HG03135 (cell line): Measurements from ENCODE around the gene CYB5R2.
A peak's percentile ranks its signal among the peaks of the same experiment; 100 is the strongest.
"Not testable (repeated sequence)": the region's sequence is repeated elsewhere in the genome, so short reads cannot be mapped to it uniquely, and the experiment has no call there.

ENCODE experiments used
- ATAC-seq: cut with Tn5 transposase; IDR thresholded peaks from one replicate; pipeline ENCODE4 v1.9.1; 2021; ENCODE audit warnings: mild to moderate bottlenecking, moderate library complexity; ENCODE audit not compliant: unreplicated experiment

The CYB5R2 gene

DNA sequence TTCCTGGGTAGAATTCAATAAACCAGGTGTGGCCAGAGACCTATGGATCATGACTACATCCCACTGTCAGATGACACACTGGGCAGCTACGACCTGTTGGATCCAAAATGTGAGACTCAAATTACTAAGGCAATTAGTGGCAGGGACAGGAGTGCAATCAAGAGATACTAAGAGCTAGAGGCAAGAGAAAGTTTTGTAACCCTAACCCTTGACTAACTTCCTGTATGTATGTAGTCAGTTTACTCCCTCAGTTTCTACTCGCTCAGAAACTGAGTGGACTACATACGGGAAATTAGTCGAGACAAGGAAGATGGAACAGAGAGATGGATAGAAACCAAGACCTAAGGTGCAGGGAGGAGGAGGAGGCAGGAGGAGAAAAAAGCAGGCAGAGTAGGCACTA is 2.7 kb downstream of the CYB5R2 start:
- no peak for ATAC-seq

DNA sequence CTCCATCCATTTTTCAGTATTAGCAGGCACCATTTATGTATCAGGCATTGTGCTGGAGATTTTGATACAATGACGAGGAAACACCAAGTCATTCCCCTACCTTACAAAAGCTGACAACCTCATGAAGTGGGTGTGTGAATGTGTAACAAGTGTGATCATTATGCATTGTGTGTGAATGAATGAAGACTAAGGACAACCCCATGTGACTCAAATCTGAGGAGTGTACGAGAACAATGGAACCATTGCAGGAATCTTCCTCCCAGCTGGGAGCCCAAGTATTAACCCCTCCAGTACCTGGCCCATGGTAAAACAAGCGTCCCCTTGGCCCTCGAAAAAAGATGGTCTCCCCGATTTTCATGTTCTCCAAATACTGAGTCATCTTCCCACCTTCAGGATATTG is 4.4 kb downstream of the CYB5R2 start:
- ATAC-seq: no peak

GRCh38 chr11:7668464-7668863 is 4.8 kb downstream of the CYB5R2 start:
- no peak for ATAC-seq

GRCh38 chr11:7667460-7667859 is 5.8 kb downstream of the CYB5R2 start:
- no peak for ATAC-seq

DNA sequence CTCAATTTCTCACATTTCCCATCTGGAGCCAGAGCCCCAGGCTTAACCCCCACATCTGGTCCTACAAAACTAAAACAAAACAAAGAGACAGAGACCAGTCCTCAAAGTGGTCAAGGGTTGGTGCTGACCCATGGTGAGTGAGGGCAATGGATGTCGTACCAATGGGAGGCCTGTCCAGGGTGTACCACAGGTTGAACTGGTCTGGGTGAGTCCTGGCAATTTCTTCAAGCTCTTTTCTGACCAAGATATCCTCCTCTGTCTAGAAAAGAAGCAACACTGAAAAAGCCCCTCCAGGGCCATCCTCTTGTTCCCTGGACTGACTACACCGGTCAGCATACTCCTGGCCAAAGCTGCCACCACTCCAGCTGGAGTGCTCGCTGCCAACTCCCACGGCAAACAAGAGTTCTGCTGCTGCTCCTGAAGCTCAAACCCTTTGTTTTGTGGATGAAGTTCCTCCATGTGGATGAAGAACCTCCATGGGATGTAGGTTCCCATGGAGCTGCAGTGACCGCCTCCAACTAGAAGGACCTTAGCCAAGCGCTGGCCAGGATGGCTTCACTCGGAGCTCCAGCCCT is 6.9 kb downstream of the CYB5R2 start:
- no peak for ATAC-seq

DNA sequence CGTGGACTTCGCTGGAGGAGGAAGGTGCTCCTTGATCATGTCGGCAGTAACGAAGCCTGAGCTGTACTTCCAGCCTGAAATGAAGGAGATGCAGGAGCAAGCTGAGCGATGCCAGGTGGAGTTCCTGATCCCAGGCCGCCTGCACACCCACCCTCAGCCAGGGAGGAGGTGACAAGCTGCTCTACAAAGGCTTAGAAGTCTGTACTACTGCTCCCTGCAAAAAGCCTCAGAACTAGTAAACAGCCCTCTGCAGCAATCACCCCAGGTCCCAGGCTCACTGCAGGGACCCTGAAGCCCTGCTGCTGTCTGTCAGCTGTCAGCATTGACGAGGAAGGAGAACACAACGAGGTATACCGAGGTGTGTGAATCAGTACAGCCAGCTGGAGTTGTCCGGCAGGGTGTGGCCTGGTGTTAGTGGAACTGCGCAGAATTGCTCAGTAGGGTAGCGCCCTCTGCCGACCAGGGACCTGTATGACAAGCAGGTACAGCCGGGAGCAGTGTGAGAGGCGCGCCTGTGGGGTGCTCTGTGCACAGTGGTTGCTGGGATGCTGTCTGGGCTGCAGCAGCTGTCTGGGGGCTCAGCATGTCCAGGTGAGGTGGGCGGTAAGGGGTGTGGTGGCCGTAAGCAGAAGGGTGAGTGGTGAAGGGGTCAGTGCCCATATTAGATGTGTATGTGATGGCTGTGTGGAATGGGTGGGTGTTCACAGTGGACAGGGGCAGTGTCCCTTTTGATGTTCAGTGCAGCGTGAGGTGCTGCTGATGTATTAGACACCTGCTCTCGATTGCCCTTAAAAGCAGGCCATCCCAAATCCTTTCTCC is 7.6 kb downstream of the CYB5R2 start:
- peak; percentile 98 for ATAC-seq

DNA sequence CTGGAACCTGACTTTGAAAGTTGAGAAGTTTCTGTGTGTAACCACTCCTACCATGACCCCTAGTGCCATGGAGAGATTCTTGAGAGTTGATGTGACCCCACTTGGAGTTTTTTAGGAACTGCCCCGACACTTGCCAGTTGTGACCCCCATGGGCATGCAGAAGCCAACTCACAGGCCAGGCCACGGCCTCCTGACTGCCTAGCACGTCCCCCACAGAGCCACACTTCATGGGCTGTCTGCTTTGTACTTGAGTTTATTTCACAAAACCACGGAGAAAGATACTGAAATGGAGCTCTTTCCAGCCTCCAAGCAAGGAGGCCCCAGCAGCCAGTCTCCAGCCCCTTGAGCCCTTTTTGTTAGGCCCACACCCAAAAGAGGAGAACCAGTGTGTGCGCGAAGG is 8.4 kb downstream of the CYB5R2 start:
- no peak for ATAC-seq

- ATAC-seq: not testable (repeated sequence)
Observed at GRCh38 chr11:7663531-7663930, 9.8 kb downstream of the CYB5R2 start.

DNA sequence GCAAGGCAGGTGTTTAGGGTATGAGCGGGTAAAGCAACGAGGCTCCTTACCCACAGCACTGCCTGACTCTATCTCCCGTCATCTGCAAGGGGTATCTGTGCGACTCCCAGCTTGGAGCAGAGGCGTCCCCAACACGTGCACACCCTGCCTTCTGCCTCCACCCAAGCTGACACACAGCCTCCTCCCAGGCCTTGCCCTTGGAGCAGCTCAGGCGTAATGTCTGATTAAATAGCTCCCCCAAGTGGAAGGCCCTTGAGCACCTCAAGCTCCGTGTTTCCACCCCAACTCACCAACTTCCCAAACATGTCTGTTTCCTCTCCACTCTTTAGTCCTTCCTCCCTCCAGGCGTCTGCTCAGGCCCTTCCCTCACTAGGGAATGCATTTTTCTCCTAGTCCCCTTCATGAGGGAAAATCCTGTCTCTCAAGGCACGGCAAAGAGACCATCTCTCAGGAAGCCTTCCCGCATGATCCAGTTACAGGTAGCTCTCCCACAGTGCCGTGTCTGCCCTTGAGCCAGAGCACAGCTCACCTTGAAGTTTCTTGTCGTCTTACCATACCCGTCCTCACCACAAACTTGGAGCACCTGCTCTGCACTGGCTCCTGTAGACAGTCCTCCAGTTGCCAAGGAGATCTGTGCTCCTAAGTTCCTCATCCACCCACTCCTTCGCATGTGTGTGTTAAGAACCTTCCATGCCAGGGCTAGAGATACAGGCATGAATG is 15.8 kb downstream of the CYB5R2 start:
- ATAC-seq: no peak

DNA sequence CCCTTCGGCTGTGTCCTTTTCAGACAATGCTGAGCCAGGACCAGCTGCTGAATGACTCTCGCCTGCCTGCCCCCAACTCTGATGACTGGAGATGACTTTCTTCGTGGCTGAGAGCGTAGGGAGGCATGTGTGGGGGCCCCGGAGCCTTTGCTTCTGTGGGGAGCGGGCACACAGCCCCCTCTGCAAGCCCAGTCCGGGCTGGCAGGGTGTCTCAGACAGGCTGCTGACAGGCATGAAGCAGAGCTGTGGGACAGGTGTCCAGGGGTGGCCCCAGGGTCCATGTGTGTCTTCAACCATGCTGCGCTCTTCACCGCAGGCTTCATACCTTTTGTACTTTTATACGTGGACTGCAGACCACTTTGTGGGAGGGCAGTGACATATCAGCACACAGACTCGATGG is 16.6 kb downstream of the CYB5R2 start:
- no peak for ATAC-seq

DNA sequence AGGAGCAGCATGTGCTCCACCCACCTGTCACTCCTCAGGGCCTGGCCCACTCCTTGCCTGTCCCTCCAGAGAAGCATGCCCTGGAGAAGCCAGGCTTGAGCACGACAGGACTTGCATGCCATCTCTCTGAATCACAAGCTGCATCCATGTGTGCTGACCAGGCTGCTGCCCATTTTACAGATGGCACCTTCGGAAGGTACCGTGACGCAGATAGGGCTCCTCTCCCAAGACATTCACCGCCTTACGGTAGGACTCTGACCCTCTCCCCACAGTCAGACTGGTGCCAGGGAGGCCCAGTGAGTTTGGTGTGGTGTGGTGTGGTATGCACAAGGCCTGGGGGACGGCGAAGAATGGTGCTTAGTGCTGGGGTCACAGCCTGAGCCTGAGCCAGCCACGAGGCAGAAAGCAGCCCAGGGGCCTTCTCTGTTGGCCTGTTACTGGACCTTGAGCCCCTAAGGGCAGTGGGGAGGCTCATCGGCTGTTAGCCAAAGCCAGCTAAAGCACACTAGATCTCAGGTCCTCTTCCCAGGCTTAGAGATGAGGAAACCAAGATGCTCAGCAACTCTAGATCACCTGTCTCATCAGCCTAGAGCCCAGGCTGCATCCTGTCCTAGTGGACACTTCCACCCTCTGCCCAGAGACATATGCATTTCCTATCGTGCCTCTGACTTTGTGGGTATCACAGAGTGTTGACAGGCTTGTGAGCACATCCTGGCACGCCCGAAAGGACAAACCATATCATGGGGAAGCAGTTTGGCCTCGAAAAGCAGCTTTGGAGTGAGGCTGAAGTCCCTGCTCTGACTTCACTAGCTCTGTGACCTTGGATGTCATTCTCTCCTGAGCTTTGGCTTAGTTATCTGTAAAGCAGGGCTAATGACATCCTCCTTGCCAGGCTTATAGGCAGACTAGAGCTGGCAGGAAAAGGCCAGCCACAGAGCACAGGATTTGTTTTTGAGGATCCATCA is 17.8 kb downstream of the CYB5R2 start:
- no peak for ATAC-seq

GRCh38 chr11:7654195-7654705 is 19.1 kb downstream of the CYB5R2 start:
- ATAC-seq: no peak

GRCh38 chr11:7651700-7652099 is 21.6 kb downstream of the CYB5R2 start:
- ATAC-seq: no peak

DNA sequence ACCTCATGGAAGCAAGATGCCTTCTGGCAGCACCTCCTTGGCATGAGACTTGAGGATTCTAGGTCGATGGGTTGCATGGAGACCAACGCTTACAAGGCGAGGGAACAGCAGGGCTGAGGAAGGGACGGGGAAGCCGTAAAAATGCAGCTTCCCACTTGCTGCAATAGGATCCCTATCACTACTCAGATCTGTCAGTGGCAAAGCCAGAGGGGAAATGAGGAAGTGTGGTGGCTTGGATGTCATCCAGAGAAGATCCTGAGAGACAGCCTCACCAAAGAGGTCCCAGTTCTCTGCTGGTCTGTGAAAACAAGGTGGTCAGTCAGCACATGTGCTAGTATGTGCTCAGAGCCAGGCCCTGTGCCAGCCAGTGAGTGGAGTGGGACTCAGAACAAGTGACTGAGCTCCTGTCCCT is 22.2 kb downstream of the CYB5R2 start:
- ATAC-seq: no peak

GRCh38 chr11:7648264-7648663 is 25.0 kb downstream of the CYB5R2 start:
- ATAC-seq: no peak

- no peak for ATAC-seq
Observed at GRCh38 chr11:7646866-7647265, 26.4 kb downstream of the CYB5R2 start.

DNA sequence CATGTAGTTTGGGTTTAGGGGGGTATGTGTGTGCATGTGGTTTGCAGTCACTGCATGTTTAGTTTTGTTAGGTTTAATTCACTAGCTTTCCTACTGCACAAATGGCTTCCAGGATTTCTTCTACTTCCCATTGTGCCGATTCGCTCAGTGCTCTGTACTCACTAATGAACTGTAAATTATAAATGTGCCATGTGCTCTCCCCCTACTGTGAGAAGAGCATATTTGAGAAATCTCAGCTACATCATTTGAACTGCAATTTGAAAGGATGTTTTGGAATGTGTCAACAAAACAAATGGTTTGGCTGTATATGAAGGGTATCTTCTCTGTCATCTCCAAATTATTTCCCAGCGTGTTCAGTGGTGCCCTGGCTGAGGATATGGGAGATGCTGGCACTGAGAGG is 28.1 kb downstream of the CYB5R2 start:
- ATAC-seq: no peak

GRCh38 chr11:7643314-7643713 is 30.0 kb downstream of the CYB5R2 start:
- no peak for ATAC-seq

DNA sequence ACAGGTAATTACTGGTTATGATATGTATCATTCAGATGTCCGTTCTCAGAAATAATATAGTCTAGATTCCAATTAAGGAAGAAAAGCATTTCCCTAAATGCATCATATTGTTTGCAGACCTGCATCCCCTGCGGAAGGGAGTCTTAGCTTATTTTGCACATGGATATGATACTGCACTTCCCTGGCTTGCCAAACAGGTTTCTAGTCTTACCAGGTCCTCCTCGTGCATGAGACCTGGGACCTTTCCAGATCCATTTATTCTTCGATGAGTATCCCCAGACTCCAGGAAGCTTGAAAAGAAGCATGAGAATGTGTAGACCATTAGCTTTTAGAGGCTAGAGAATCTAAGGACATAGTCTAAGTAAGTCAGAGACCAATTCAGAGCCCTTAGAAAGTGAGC is 30.6 kb downstream of the CYB5R2 start:
- ATAC-seq: no peak

DNA sequence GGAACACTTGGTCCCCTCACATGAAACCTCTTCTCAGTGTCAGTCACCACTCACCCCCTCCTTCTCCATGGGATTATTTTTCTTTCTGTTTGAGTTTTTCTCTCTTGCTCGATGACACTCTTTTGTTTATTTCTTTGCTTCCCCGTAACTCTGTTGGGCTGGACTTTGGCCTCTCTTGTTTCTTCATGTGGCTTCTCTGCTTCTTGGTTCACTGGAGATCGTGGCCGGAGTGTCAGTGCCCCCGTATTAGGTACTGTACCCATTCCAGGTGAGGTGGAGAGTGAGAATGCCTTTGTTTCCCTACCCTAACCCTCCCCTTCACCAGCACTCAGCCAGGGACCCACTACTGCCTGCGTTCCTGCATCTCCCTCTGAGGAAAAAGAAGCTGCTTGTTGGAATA is 32.5 kb downstream of the CYB5R2 start:
- ATAC-seq: no peak

- ATAC-seq: no peak
Observed at GRCh38 chr11:7639643-7640025, 33.7 kb downstream of the CYB5R2 start.
